H1 (cell line): ENCODE measurements around the gene CIAO2A. TPM values are rescaled to one million over a fixed set of nuclear protein-coding genes. Genes with fewer than 3 reads are reported as not detected.

Source experiments
- CTCF ChIA-PET: fragments of 300-600 bp; sonication (Branson Sonifier 250); formaldehyde crosslinking; loops from one replicate; lab custom pipeline; 2021; ENCODE audit not compliant: partially characterized antibody; lab: Charles Lee
- POLR2A ChIA-PET: fragments of 300-600 bp; sonication (Branson Sonifier 250); formaldehyde crosslinking; loops from one replicate; lab custom pipeline; 2021; ENCODE audit warnings: inconsistent platforms; ENCODE audit not compliant: partially characterized antibody; lab: Charles Lee
- DNase-seq, 2 experiments: peaks; one replicate each; pipeline versions ENCODE4 v3.0.0 to v3.0.0-alpha.2; 2010 to 2022; ENCODE audit warnings: low spot score in 2 of 2, low read depth in 1 of 2, mixed read lengths in 1 of 2
- FAIRE-seq: peaks from 2 replicates; lab custom pipeline; 2011; peaks lifted over from hg19 to GRCh38; lab: Jason Lieb, UNC
- H2AFZ ChIP-seq: 2 replicates; pipeline ENCODE4 v1.8.1; 2012; ENCODE audit warnings: low read length, inconsistent platforms
- H2AK5ac ChIP-seq: 2 replicates; pipeline ENCODE4 v1.6.1; 2013; ENCODE audit warnings: low read depth, low read length
- H2BK120ac ChIP-seq: replicated peaks from 2 replicates; pipeline ENCODE3; 2013; ENCODE audit warnings: low read depth, low read length, inconsistent platforms
- H2BK12ac ChIP-seq: 2 replicates; pipeline ENCODE4 v1.6.1; 2013; ENCODE audit warnings: low read depth, low read length
- H2BK15ac ChIP-seq: 2 replicates; pipeline ENCODE4 v1.6.1; 2013; ENCODE audit warnings: low read length
- H2BK20ac ChIP-seq: 2 replicates; pipeline ENCODE4 v1.6.1; 2013; ENCODE audit warnings: low read length
- H2BK5ac ChIP-seq: 2 replicates; pipeline ENCODE4 v1.6.1; 2013; ENCODE audit warnings: low read depth, low read length
- H3K14ac ChIP-seq: 2 replicates; pipeline ENCODE4 v1.6.1; 2013; ENCODE audit warnings: inconsistent platforms; ENCODE audit not compliant: insufficient read length
- H3K18ac ChIP-seq: 2 replicates; pipeline ENCODE4 v1.6.1; 2013; ENCODE audit warnings: low read length; ENCODE audit errors: extremely low read depth
- H3K23ac ChIP-seq: 2 replicates; pipeline ENCODE4 v1.6.1; 2013; ENCODE audit warnings: inconsistent platforms; ENCODE audit not compliant: insufficient read length
- H3K23me2 ChIP-seq: 2 replicates; pipeline ENCODE4 v1.6.1; 2013; ENCODE audit warnings: low read depth, low read length
- H3K27ac ChIP-seq: 2 replicates; pipeline ENCODE4 v1.6.1; 2011; ENCODE audit warnings: low read depth, low read length, inconsistent platforms
- H3K27me3 ChIP-seq, 4 experiments: replicated peaks in 1 of 4; 1 replicate in 1 of 4; 2 replicates in 3 of 4; pipeline versions ENCODE4 v1.6.1 to v1.8.1; 2011 to 2013; ENCODE audit warnings: low read length in 3 of 4, mild to moderate bottlenecking in 3 of 4, inconsistent platforms in 2 of 4, mixed read lengths in 2 of 4, moderate library complexity in 1 of 4; ENCODE audit not compliant: control insufficient read depth in 3 of 4, insufficient read depth in 3 of 4; ENCODE audit errors: extremely low read depth in 1 of 4
- H3K36me3 ChIP-seq, 4 experiments: 2 replicates each; pipeline versions ENCODE4 v1.6.1 to v1.8.1; 2011 to 2013; ENCODE audit warnings: mild to moderate bottlenecking in 4 of 4, low read length in 3 of 4, moderate library complexity in 2 of 4, control low read depth in 1 of 4, inconsistent platforms in 1 of 4; ENCODE audit not compliant: insufficient read depth in 4 of 4, control insufficient read depth in 2 of 4
- H3K4ac ChIP-seq: replicated peaks from 2 replicates; pipeline ENCODE3; 2013; ENCODE audit warnings: low read length, low read depth, mixed read lengths, inconsistent platforms; ENCODE audit not compliant: insufficient read length
- H3K4me1 ChIP-seq, 4 experiments: replicated peaks in 1 of 4; 1 replicate in 1 of 4; 2 replicates in 3 of 4; pipeline versions ENCODE4 v1.6.1 to v1.8.1; 2011 to 2013; ENCODE audit warnings: low read length in 3 of 4, inconsistent platforms in 2 of 4, mixed read lengths in 1 of 4; ENCODE audit not compliant: insufficient read depth in 4 of 4, control insufficient read depth in 3 of 4
- H3K4me2 ChIP-seq, 2 experiments: 2 replicates each; pipeline versions ENCODE4 v1.6.1 to v1.8.1; 2011 to 2013; ENCODE audit warnings: low read depth in 2 of 2, low read length in 2 of 2, control low read depth in 1 of 2, inconsistent platforms in 1 of 2, mild to moderate bottlenecking in 1 of 2; ENCODE audit not compliant: insufficient read depth in 1 of 2
- H3K4me3 ChIP-seq, 4 experiments: fragments of 200-600, 300-600 bp in 1 of 4; sonication (generic), shearing (Covaris generic), sonication (Bioruptor Twin) in 1 of 4; 2 replicates each; pipeline versions ENCODE4 v1.5.1 to v1.8.1; 2011 to 2016; ENCODE audit warnings: low read length in 4 of 4, low read depth in 3 of 4, control low read depth in 2 of 4, inconsistent platforms in 2 of 4, mild to moderate bottlenecking in 2 of 4, mixed read lengths in 1 of 4, moderate library complexity in 1 of 4; ENCODE audit not compliant: insufficient read depth in 2 of 4; ENCODE audit errors: extremely low read depth in 1 of 4
- H3K56ac ChIP-seq: replicated peaks from 2 replicates; pipeline ENCODE3; 2013; ENCODE audit warnings: low read depth, mild to moderate bottlenecking, mixed read lengths, low read length, inconsistent platforms; ENCODE audit not compliant: insufficient read length
- H3K79me1 ChIP-seq: 2 replicates; pipeline ENCODE4 v1.6.1; 2013; ENCODE audit warnings: low read depth, low read length, control low read depth
- H3K79me2 ChIP-seq, 2 experiments: 2 replicates each; pipeline versions ENCODE4 v1.6.1 to v1.8.1; 2012 to 2013; ENCODE audit warnings: low read length in 2 of 2, mild to moderate bottlenecking in 2 of 2, inconsistent platforms in 1 of 2; ENCODE audit not compliant: insufficient read depth in 2 of 2, control insufficient read depth in 1 of 2
- H3K9ac ChIP-seq, 4 experiments: replicated peaks in 1 of 4; 1 replicate in 1 of 4; 2 replicates in 3 of 4; pipeline versions ENCODE4 v1.6.1 to v1.8.1; 2011 to 2013; ENCODE audit warnings: low read depth in 3 of 4, low read length in 3 of 4, control low read depth in 2 of 4, mild to moderate bottlenecking in 2 of 4, moderate library complexity in 2 of 4, inconsistent platforms in 1 of 4; ENCODE audit errors: extremely low read depth in 1 of 4
- H3K9me3 ChIP-seq, 2 experiments: 2 replicates each; pipeline versions ENCODE4 v1.6.1 to v1.8.1; 2012 to 2013; ENCODE audit warnings: mild to moderate bottlenecking in 2 of 2, moderate library complexity in 2 of 2, control low read depth in 1 of 2, inconsistent platforms in 1 of 2, low read depth in 1 of 2, low read length in 1 of 2, mixed read lengths in 1 of 2; ENCODE audit not compliant: insufficient read depth in 2 of 2
- H4K20me1 ChIP-seq, 2 experiments: replicated peaks in 1 of 2; 2 replicates each; pipeline versions ENCODE3 to v1.8.1; 2011 to 2013; ENCODE audit warnings: inconsistent platforms in 2 of 2, low read length in 2 of 2, mild to moderate bottlenecking in 1 of 2; ENCODE audit not compliant: insufficient read depth in 2 of 2, control insufficient read depth in 1 of 2
- H4K5ac ChIP-seq: 2 replicates; pipeline ENCODE4 v1.6.1; 2013; ENCODE audit warnings: low read length, low read depth, mixed read lengths, inconsistent platforms; ENCODE audit not compliant: insufficient read length
- H4K8ac ChIP-seq: 2 replicates; pipeline ENCODE4 v1.8.0; 2013; ENCODE audit warnings: mild to moderate bottlenecking, moderate library complexity, low read length, inconsistent platforms; ENCODE audit not compliant: insufficient read depth; ENCODE audit errors: extremely low read depth
- H4K91ac ChIP-seq: replicated peaks from 2 replicates; pipeline ENCODE3; 2013; ENCODE audit warnings: low read length, mixed read lengths, inconsistent platforms; ENCODE audit not compliant: insufficient read length
- CBX5 ChIP-seq: fragments of 300-800, 300-1000 bp; sonication (generic); IDR thresholded peaks from 2 replicates; pipeline ENCODE4 v1.7.1; 2016; ENCODE audit warnings: antibody characterized with exemption, low read length, low read depth
- CREB1 ChIP-seq: IDR thresholded peaks from 2 replicates; pipeline ENCODE4 v1.6.1; 2012; ENCODE audit warnings: inconsistent platforms
- HDAC2 ChIP-seq, 2 experiments: fragments of 300-600 bp in 1 of 2; sonication (generic) in 1 of 2; IDR thresholded peaks; 2 replicates each; pipeline ENCODE4 v1.6.1; 2011 to 2012; ENCODE audit warnings: low read depth in 2 of 2, low read length in 2 of 2, mild to moderate bottlenecking in 2 of 2, moderate library complexity in 2 of 2, borderline replicate concordance in 1 of 2, inconsistent platforms in 1 of 2
- KDM5A ChIP-seq: fragments of 200-600 bp; IDR thresholded peaks from 2 replicates; pipeline ENCODE4 v1.7.1; 2012; ENCODE audit warnings: mild to moderate bottlenecking, low read length, inconsistent platforms, mixed read lengths
- MAFK ChIP-seq: IDR thresholded peaks from 2 replicates; pipeline ENCODE4 v1.6.1; 2012; ENCODE audit warnings: low read depth, mild to moderate bottlenecking, improper control_type of control experiment, low read length
- SAP30 ChIP-seq: fragments of 300-600 bp; sonication (generic); IDR thresholded peaks from 2 replicates; pipeline ENCODE4 v1.7.1; 2012; ENCODE audit warnings: low read length, moderate library complexity, mild to moderate bottlenecking, inconsistent platforms; ENCODE audit not compliant: insufficient read depth, insufficient replicate concordance
- SIN3A ChIP-seq, 2 experiments: IDR thresholded peaks in 1 of 2; conservative IDR thresholded peaks in 1 of 2; 2 replicates each; pipeline ENCODE4 v1.6.1; 2011 to 2012; ENCODE audit warnings: low read length in 2 of 2, improper control_type of control experiment in 1 of 2, low read depth in 1 of 2, mild to moderate bottlenecking in 1 of 2
- SIX5 ChIP-seq: IDR thresholded peaks from 2 replicates; pipeline ENCODE4 v1.6.1; 2011; ENCODE audit warnings: mild to moderate bottlenecking, low read depth, low read length
- SP2 ChIP-seq: IDR thresholded peaks from 2 replicates; pipeline ENCODE4 v1.6.1; 2012; ENCODE audit warnings: mild to moderate bottlenecking, low read length, inconsistent platforms
- SP4 ChIP-seq: IDR thresholded peaks from 2 replicates; pipeline ENCODE4 v1.6.1; 2012; ENCODE audit warnings: low read length, inconsistent platforms
- SUZ12 ChIP-seq: fragments of 200-600 bp; sonication (generic); IDR thresholded peaks from 2 replicates; pipeline ENCODE4 v1.6.1; 2012; ENCODE audit warnings: mild to moderate bottlenecking, inconsistent platforms, low read length, moderate library complexity, mixed read lengths
- TAF1 ChIP-seq: IDR thresholded peaks from 2 replicates; pipeline ENCODE4 v1.6.1; 2011; ENCODE audit warnings: mild to moderate bottlenecking, low read depth, low read length
- WGBS, 2 experiments: shearing (Covaris generic) in 1 of 2; methylation state at CpG; one replicate each; pipeline versions ENCODE4 v1.1.6 to v1.1.7; 2013 to 2015; ENCODE audit warnings: low lambda C conversion rate in 2 of 2, mixed read lengths in 2 of 2, inconsistent platforms in 1 of 2, low coverage in 1 of 2, missing lambda C conversion rate in 1 of 2; ENCODE audit not compliant: insufficient replicate concordance in 2 of 2, insufficient coverage in 1 of 2, insufficient read length in 1 of 2; ENCODE audit errors: extremely low coverage in 1 of 2, missing lambda C conversion rate in 1 of 2; 5-methylcytosine and 5-hydroxymethylcytosine counted together
- polyA plus RNA-seq, 7 experiments: library from polyadenylated mRNA; depleted of rRNA in 3 of 7; stranded (reverse) in 5 of 7; unstranded in 2 of 7; fragments of >200 nt in 5 of 7; fragments of 200-250 nt in 2 of 7; gene quantifications; 1 replicate in 5 of 7; 2 replicates in 1 of 7; 4 replicates in 1 of 7; pipeline versions ENCODE4 v1.2.1 to v1.2.3, GENCODE V29; 2011 to 2013; ENCODE audit warnings: missing spikeins in 2 of 7, mixed read lengths in 2 of 7
- total RNA-seq: library from RNA; stranded (reverse); fragmentation: NEBNext Ultra II Directional; extraction: Animal tissue kit (Norgen Biotek cat#: 25700); gene quantifications from 2 replicates; pipeline ENCODE4 v1.2.1, GENCODE V29; 2021

The CIAO2A gene
- total and polyA plus RNA-seq, 2 of the 8 experiments (the other 6 are each of a cell fraction or from before 2014, with no cell fraction given), result 76.4 to 86.5 TPM

- no peak overlapping the region for H3K27ac ChIP-seq
- H4K91ac ChIP-seq, result no peak overlapping the region
- WGBS, 2 experiments, result 82% methylated on average over 7 of the region's 7 CpGs; no CpG with 5 or more reads in 1 of the 2 experiments
- H3K36me3 ChIP-seq, result no peaks in the 10 kb centered on the region
- H2BK12ac ChIP-seq, result no peak overlapping the region
- FAIRE-seq (no peak), DNase-seq (no peak)
- no peak overlapping the region for H3K23ac ChIP-seq
- H2BK120ac ChIP-seq, result no peak overlapping the region
- H3K79me2 ChIP-seq, result no peaks in the 10 kb centered on the region
- no peak overlapping the region for H3K9ac ChIP-seq
- H4K8ac ChIP-seq, result no peak overlapping the region
- H3K4me1 ChIP-seq, result peaks cover 0 to 10% (median 3%) of the 10 kb centered on the region in 4 experiments; a peak in 4 of 7 replicates
- no peak overlapping the region for H2BK15ac ChIP-seq
- no peak overlapping the region for H3K56ac ChIP-seq
- no peak overlapping the region for H2AFZ ChIP-seq
- peaks cover 7% of the 10 kb centered on the region; the same call in 1 of the 2 replicates for H3K23me2 ChIP-seq
- H3K4ac ChIP-seq, result no peak overlapping the region
- H3K27me3 ChIP-seq, result peaks cover 3 to 31% (median 19%) of the 10 kb centered on the region in 4 experiments; a peak in 6 of 7 replicates
- no peak overlapping the region; a peak in 1 of 4 replicates for H3K4me2 ChIP-seq
- CTCF ChIA-PET, result interaction anchor here (0.9 to 9.6 kb wide), 10 partner anchors 8 to 435 kb away, joined by 3 to 82 read pairs (median 8); no protein-coding TSS in a partner anchor
- POLR2A ChIA-PET, result interaction anchor here (0.8 kb wide), 1 partner anchor 49 kb away, joined by 3 read pairs; no protein-coding TSS in a partner anchor
- H3K18ac ChIP-seq, result no peak overlapping the region
- no peak overlapping the region for H2BK5ac ChIP-seq
- no peaks in the 10 kb centered on the region for H4K20me1 ChIP-seq
- H3K14ac ChIP-seq, result no peak overlapping the region
- H3K9me3 ChIP-seq, result no peaks in the 10 kb centered on the region
- no peak for TF ChIP-seq SP2
- TF ChIP-seq CREB1, result no peak
- TF ChIP-seq SAP30, result no peak
- no peak for TF ChIP-seq CBX5
- TF ChIP-seq MAFK, result no peak
- no peak for TF ChIP-seq KDM5A
- TF ChIP-seq SIX5, result no peak
- TF ChIP-seq SIN3A (conservative IDR thresholded peaks at IDR 0.05 in 1 of 2, IDR thresholded peaks at IDR 0.05 in 1 of 2; ENCODE audit: low read depth in 1 of 2, low read length in 2 of 2), result no peak
- no peak for TF ChIP-seq SUZ12
- no peak for TF ChIP-seq TAF1
- no peak for TF ChIP-seq SP4
- TF ChIP-seq HDAC2 (IDR thresholded peaks at IDR 0.05; ENCODE audit: borderline replicate concordance in 1 of 2, low read depth in 2 of 2, low read length in 2 of 2), result no peak
- TF ChIP-seq, all 59 proteins: peak for 0
- no peak overlapping the region for H2BK20ac ChIP-seq
- no peaks in the 10 kb centered on the region for H3K79me1 ChIP-seq
- H3K4me3 ChIP-seq, result no peak overlapping the region
- no peak overlapping the region for H2AK5ac ChIP-seq
- H4K5ac ChIP-seq, result no peak overlapping the region
Observed at GRCh38 chr15:64044300-64045100, 49.1 kb downstream of the CIAO2A start.
